ENCODE data around the gene RPS21.
A peak's percentile ranks its signal among the peaks of the same experiment; 100 is the strongest.

Gene RPS21

GRCh38 chr20:62412194-62413024 lies 25.5 kb downstream of the RPS21 start:
- Histone ChIP-seq H3K27me3 (ENCODE audit: control insufficient read depth, low read length) (no peaks in the 10 kb centered on the region), H3K4me1 (ENCODE audit: control insufficient read depth, low read length) (peaks cover 21% of the 10 kb centered on the region), H3K27ac (ENCODE audit: low read depth, low read length) (no peak overlapping the region), H4K20me1 (ENCODE audit: control insufficient read depth, insufficient read depth, low read depth, low read length) (no peaks in the 10 kb centered on the region), H3K36me3 (ENCODE audit: control insufficient read depth, low read length) (no peaks in the 10 kb centered on the region), H3K4me2 (ENCODE audit: low read length) (no peak overlapping the region), H3F3A (ENCODE audit: control insufficient read depth, insufficient read depth) (no peaks in the 10 kb centered on the region), H3K79me2 (ENCODE audit: control insufficient read depth, low read length) (no peaks in the 10 kb centered on the region), H3K9me2 (replicated peaks; ENCODE audit: control insufficient read depth, low read length) (no peaks in the 10 kb centered on the region), H3K4me3 (ENCODE audit: low read length) (no peak overlapping the region), H3K9me3 (ENCODE audit: control insufficient read depth, insufficient read depth, low read length) (no peaks in the 10 kb centered on the region)
- TF ChIP-seq CTCF (IDR thresholded peaks at IDR 0.05; ENCODE audit: low read depth, low read length, poor library complexity, severe bottlenecking) (no peak), EZH2phosphoT487 (IDR thresholded peaks at IDR 0.05; ENCODE audit: borderline replicate concordance, low read length) (no peak)

DNA sequence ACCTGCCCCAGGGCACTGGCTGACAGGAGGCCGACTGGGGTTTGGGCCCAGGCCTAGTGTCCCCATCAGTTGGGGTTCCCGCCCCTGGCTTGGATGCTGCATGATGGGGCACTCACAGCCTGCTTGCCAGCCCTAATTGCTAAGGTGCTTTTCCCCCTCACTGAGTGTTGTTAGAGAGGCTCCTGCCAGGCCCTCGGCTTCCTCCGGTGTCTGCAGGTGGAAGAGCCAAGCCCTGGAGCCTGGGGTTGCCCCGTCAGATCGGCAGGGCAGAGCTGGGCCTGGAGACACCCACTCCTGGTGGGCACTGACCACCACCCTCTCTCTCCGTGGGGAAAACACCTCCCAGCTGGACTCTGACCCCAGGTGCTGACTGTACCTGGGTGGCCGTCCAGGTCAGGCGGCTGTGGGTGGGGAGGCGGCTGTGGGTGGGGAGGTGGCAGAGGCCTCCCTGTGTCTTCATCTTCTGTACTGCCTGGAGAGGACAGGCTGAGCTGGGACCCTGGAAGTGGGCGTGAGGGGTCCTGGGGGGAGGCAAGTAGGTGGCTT lies 26.2 kb downstream of the RPS21 start:
- Histone ChIP-seq H3K27me3 (ENCODE audit: control insufficient read depth, low read length) (no peaks in the 10 kb centered on the region), H3K4me1 (ENCODE audit: control insufficient read depth, low read length) (peaks cover 14% of the 10 kb centered on the region), H3K27ac (ENCODE audit: low read depth, low read length) (no peak overlapping the region), H3K36me3 (ENCODE audit: control insufficient read depth, low read length) (no peaks in the 10 kb centered on the region), H3K79me2 (ENCODE audit: control insufficient read depth, low read length) (no peaks in the 10 kb centered on the region), H3K4me2 (ENCODE audit: low read length) (no peak overlapping the region), H4K20me1 (ENCODE audit: control insufficient read depth, insufficient read depth, low read depth, low read length) (no peaks in the 10 kb centered on the region), H3K9me2 (replicated peaks; ENCODE audit: control insufficient read depth, low read length) (no peaks in the 10 kb centered on the region), H3K4me3 (ENCODE audit: low read length) (no peak overlapping the region), H3K9me3 (ENCODE audit: control insufficient read depth, insufficient read depth, low read length) (no peaks in the 10 kb centered on the region), H3F3A (ENCODE audit: control insufficient read depth, insufficient read depth) (no peaks in the 10 kb centered on the region)
- no peak for TF ChIP-seq CTCF (IDR thresholded peaks at IDR 0.05; ENCODE audit: low read depth, low read length, poor library complexity, severe bottlenecking)
- TF ChIP-seq EZH2phosphoT487 (IDR thresholded peaks at IDR 0.05; ENCODE audit: borderline replicate concordance, low read length) = no peak

DNA sequence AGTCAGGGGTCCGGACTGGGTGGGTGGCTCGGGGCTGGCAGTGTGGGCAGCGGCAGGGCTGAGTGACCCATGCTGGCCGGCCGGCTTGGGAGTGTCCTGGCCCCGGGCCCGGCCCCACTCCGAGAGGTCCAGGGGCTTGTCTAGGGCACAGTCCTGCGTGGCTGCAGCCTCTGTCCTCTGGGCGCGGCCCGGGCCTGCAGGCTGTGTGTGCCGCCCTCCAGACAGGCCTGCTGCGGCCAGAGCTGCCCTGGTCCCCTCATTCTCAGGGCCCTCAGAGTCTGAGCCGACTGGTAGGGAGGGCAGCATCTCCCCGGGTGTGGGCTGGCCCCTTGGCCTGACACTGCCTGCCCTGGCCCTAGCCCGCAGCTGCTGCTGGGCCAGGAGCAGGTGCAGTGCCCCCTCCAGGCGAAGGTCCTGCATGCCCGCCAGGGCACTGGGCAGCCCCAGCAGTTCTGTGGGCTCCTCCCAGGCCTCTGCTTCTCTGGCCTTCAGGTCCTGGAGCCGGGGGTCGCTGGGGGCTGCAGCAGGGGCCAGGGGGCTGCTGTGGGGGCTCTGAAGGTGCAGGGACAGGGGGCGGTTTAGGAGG lies 27.1 kb downstream of the RPS21 start:
- Histone ChIP-seq H3K27me3 (ENCODE audit: control insufficient read depth, low read length) (no peaks in the 10 kb centered on the region), H3K9me2 (replicated peaks; ENCODE audit: control insufficient read depth, low read length) (no peaks in the 10 kb centered on the region), H3F3A (ENCODE audit: control insufficient read depth, insufficient read depth) (no peaks in the 10 kb centered on the region), H3K4me3 (ENCODE audit: low read length) (no peak overlapping the region), H3K27ac (ENCODE audit: low read depth, low read length) (no peak overlapping the region), H3K4me1 (ENCODE audit: control insufficient read depth, low read length) (peaks cover 14% of the 10 kb centered on the region), H4K20me1 (ENCODE audit: control insufficient read depth, insufficient read depth, low read depth, low read length) (no peaks in the 10 kb centered on the region), H3K36me3 (ENCODE audit: control insufficient read depth, low read length) (no peaks in the 10 kb centered on the region), H3K79me2 (ENCODE audit: control insufficient read depth, low read length) (no peaks in the 10 kb centered on the region), H3K4me2 (ENCODE audit: low read length) (no peak overlapping the region), H3K9me3 (ENCODE audit: control insufficient read depth, insufficient read depth, low read length) (no peaks in the 10 kb centered on the region)
- TF ChIP-seq CTCF (IDR thresholded peaks at IDR 0.05; ENCODE audit: low read depth, low read length, poor library complexity, severe bottlenecking) (peak; percentile 24), EZH2phosphoT487 (IDR thresholded peaks at IDR 0.05; ENCODE audit: borderline replicate concordance, low read length) (no peak)
